Stimulated activated CD4-positive, alpha-beta T cell treated with anti-CD3 and anti-CD28 coated beads, Interleukin-15, amount 100 ng/mL, for 24 hours (primary cell): Measurements from ENCODE around the gene RELCH.
A peak's percentile ranks its signal among the peaks of the same experiment; 100 is the strongest.
"Not testable (repeated sequence)": the region's sequence is repeated elsewhere in the genome, so short reads cannot be mapped to it uniquely, and the experiment has no call there.

Experiments used
- DNase-seq: peaks from one replicate; pipeline ENCODE4 v3.0.0-alpha.2; 2020

Gene RELCH

GRCh38 chr18:62186774-62187542 is at the start of gene RELCH, which contains the start of gene PIGN:
TSS of gene RELCH (plus strand) at chr18:62187255. CDS start at chr18:62187506, 251 bp downstream.
TSS of gene PIGN (minus strand) at chr18:62187056. CDS start at chr18:62161353, 25,703 bp downstream.
- DNase-seq, result peak; percentile 95

GRCh38 chr18:62138461-62139235 is 48.4 kb upstream of the RELCH start:
- DNase-seq, result no peak

- no peak for DNase-seq
These were observed 46.8 kb upstream of the RELCH start for GRCh38 chr18:62140259-62140658.

- no peak for DNase-seq
These were observed 42.7 kb upstream of the RELCH start for GRCh38 chr18:62144338-62144737.

- DNase-seq, result no peak
These were observed 35.8 kb upstream of the RELCH start for GRCh38 chr18:62151068-62151771.

GRCh38 chr18:62152844-62153243 is 34.2 kb upstream of the RELCH start:
- DNase-seq, result no peak

- no peak for DNase-seq
These were observed 29.2 kb upstream of the RELCH start for GRCh38 chr18:62157843-62158242.

- DNase-seq, result no peak
These were observed 22.7 kb upstream of the RELCH start for GRCh38 chr18:62164310-62164709.

GRCh38 chr18:62164855-62165487 is 22.1 kb upstream of the RELCH start:
- DNase-seq, result no peak

GRCh38 chr18:62165583-62165982 is 21.5 kb upstream of the RELCH start:
- DNase-seq, result no peak

GRCh38 chr18:62166524-62166923 is 20.5 kb upstream of the RELCH start:
- not testable (repeated sequence) for DNase-seq

- no peak for DNase-seq
These were observed 16.2 kb upstream of the RELCH start for GRCh38 chr18:62170857-62171256.

GRCh38 chr18:62172298-62172697 is 14.8 kb upstream of the RELCH start:
- no peak for DNase-seq

- no peak for DNase-seq
These were observed 11.5 kb upstream of the RELCH start for GRCh38 chr18:62175521-62175920.

- no peak for DNase-seq
These were observed 9.8 kb upstream of the RELCH start for GRCh38 chr18:62177271-62177670.

GRCh38 chr18:62179213-62179612 is 7.8 kb upstream of the RELCH start:
- DNase-seq, result no peak

- no peak for DNase-seq
These were observed 4.8 kb upstream of the RELCH start for GRCh38 chr18:62182220-62182619.

GRCh38 chr18:62183578-62184195 is 3.4 kb upstream of the RELCH start:
- DNase-seq, result peak; percentile 42

- DNase-seq, result no peak
These were observed 619 bp upstream of the RELCH start for GRCh38 chr18:62186499-62186773.

GRCh38 chr18:62187543-62188510 is 772 bp downstream of the RELCH start:
- DNase-seq, result peak; percentile 37

GRCh38 chr18:62189208-62189607 is 2.2 kb downstream of the RELCH start:
- no peak for DNase-seq

- DNase-seq, result no peak
These were observed 9.0 kb downstream of the RELCH start for GRCh38 chr18:62196079-62196478.
